ENCODE measurements around the gene STEAP4.
"Not testable (repeated sequence)": the region's sequence is repeated elsewhere in the genome, so short reads cannot be mapped to it uniquely, and the experiment has no call there.

Gene STEAP4

DNA sequence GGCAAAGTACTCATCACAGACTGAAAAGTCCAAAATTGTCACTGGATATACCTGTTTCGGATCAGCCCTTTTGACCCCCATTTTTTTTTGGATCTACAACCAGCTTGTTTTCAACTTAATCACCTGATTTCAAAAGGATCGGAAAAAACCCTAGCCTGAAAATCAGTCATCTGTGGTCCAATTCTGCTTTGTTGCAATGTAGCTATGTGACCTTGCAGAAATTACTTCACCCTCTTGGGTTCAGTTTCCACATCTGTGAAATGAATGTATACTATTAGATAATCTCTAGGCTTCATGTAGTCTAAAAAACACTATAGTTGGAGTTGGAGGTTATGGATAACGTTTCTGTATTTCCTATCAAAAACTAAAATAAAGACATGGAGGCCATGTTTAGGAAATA, 37.1 kb downstream of the STEAP4 start:
- FAIRE-seq (no peak), DNase-seq (ENCODE audit: insufficient read length, low spot score) (no peak)

DNA sequence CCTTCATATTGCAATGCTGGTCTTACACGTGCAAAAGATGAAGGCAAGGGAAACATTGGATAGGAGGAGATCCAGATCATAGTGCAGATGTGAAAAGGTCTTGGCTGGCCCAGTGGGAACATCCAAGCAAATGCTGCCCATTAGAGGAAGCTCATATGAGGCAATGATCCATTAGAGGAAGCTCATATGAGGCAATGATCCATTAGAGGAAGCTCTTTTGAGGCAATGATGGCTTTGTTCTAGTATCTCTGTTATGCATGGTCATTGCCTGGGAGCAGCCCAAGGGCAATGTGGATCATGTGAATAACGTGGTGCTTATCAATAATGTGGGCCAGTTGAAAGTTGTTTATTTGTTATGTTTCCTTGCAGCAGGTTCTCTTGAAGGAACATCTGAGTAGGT, 37.8 kb downstream of the STEAP4 start:
- DNase-seq (ENCODE audit: insufficient read length, low spot score) (no peak), FAIRE-seq (no peak)
- no peak for TF ChIP-seq POLR2A (IDR thresholded peaks at IDR 0.05; ENCODE audit: low read depth, low read length)

More for the DNA sequence above, 37.1 kb downstream of the STEAP4 start:
- TF ChIP-seq POLR2A (IDR thresholded peaks at IDR 0.05; ENCODE audit: low read depth, low read length) = no peak

DNA sequence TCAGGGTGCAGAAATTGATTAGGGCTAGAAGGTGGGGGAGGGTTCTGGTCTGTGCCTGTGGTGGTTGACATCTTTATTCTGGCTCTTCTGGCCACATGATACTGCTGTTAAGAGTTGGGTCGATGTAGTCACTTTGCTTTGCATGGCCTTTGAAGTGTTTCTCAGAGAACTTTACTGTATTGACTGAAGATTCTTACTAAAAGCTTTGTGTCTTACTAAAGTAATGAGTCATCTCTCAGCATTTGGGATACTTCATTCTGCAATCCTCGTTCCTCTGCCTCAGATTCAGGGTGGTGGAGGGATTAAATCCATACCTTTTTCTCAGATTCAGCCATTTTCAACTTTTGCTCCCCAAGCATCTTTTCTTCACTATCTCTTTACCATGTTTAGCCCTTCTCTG, 38.6 kb downstream of the STEAP4 start:
- no peak for TF ChIP-seq POLR2A (IDR thresholded peaks at IDR 0.05; ENCODE audit: low read depth, low read length)
- DNase-seq (ENCODE audit: insufficient read length, low spot score) (no peak), FAIRE-seq (no peak)

- FAIRE-seq (no peak), DNase-seq (ENCODE audit: insufficient read length, low spot score) (no peak)
- no peak for TF ChIP-seq POLR2A (IDR thresholded peaks at IDR 0.05; ENCODE audit: low read depth, low read length)
Observed at GRCh38 chr7:88267421-88267820, 39.3 kb downstream of the STEAP4 start.

DNA sequence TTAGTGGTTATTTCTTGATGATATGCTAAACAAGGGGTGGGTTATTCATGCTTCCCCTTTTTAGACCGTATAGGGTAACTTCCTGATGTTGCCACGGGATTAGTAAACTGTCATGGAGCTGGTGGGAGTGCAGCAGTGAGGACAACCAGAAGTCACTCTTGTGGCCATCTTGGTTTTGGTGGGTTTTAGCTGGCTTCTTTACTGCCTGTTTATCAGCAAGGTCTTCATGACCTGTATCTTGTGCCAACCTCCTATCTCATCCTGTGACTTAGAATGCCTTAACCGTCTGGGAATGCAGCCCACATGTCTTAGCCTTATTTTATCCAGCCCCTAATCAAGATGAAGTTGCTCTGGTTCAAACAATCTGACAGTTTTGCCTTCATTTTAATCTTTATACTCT, 41.7 kb downstream of the STEAP4 start:
- not testable (repeated sequence) for DNase-seq (ENCODE audit: insufficient read length, low spot score); FAIRE-seq

DNA sequence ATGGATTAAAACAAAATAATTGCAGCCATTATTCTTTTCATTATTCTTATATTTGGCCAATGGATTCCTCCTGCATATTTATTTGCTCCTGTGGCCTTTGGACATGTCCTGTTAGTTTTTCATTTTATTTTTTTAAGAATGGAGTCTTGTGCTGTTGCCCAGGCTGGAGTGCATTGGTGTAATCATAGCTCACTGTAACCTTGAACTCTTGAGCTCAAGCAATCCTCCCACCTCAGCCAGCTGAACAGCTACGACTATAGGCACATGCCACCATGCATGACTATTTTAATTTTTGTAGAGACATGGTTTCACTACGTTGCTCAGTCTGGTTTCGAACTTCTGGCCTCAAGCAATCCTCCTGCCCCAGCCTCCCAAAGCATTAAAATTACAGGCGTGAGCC, 44.1 kb downstream of the STEAP4 start:
- TF ChIP-seq POLR2A (IDR thresholded peaks at IDR 0.05; ENCODE audit: low read depth, low read length) = no peak
- DNase-seq (ENCODE audit: insufficient read length, low spot score) (no peak), FAIRE-seq (no peak)

DNA sequence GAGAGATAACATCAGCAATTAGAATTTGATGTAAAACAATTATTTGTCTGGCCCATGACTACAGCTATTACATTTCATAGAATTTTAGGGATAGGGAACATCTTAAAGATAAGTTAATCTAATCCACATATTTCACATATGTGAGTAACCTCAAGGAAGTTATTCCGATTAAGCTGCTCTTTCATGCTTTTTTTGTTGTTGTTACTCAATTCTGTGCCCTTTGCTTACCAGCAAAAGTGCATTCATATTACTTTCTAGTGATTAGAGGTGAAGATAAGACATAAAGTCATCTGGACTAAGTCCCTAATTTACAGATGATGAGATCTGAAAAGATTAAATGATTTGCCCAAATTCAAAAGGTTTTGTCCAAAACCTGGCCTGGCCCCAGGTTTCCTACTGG, 46.0 kb downstream of the STEAP4 start:
- FAIRE-seq (no peak), DNase-seq (ENCODE audit: insufficient read length, low spot score) (no peak)
- TF ChIP-seq POLR2A (IDR thresholded peaks at IDR 0.05; ENCODE audit: low read depth, low read length) = no peak

DNA sequence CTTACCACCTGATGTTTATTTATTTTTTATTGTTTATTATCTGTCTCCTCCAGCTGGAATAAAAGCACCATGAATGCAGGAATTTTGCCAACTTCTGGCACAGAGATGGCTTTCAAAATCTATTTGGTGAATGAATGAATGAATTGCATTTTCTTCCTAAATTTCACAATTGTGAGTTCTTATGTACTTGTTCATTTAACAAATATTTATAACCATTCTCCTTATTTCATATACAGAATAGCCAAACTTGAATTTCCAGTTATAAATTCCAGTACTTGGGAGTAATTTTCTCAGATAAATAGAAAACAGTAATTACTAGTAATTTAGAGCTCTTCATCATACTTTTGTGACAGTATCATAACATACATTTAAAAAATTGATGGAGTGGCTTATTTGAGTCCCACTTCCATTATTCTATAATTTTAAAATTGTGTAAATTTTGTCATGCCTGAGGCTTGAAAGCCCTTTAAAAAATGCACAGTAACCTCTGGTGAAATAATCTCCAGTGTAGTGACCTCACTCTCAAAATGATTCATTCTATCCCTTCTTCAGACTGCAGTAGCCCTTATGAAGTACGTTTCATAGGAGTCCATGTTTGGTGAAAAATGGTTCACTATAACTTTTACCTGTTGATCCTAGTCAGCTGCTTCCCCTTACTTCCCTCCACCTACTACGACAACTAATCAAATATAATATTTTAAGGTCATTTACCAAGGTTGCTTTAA, 46.9 kb downstream of the STEAP4 start:
- no peak for TF ChIP-seq POLR2A (IDR thresholded peaks at IDR 0.05; ENCODE audit: low read depth, low read length)
- DNase-seq (ENCODE audit: insufficient read length, low spot score) (no peak), FAIRE-seq (no peak)

DNA sequence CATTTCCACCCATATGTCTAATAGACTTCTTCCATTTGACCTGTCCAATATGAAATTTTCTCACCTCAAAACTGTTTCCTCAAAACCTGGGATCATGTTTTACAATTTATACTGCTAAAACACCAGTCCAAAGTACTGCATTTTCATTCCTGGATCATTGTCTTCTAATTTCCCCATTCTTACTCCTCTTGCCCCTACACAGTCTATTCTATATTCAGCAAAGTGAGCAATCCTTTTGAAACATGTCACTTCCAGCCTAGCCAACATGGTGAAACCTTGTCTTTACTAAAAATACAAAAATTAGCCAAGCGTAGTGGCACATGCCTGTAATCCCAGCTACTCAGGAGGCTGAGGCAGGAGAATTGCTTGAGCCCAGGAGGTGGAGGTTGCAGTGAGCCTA, 48.4 kb downstream of the STEAP4 start:
- FAIRE-seq; DNase-seq (ENCODE audit: insufficient read length, low spot score): not testable (repeated sequence)

GRCh38 chr7:88256906-88257305, 49.8 kb downstream of the STEAP4 start:
- no peak for FAIRE-seq
- no peak for DNase-seq (ENCODE audit: insufficient read length, low spot score)
- TF ChIP-seq POLR2A (IDR thresholded peaks at IDR 0.05; ENCODE audit: low read depth, low read length) = no peak

GRCh38 chr7:88254721-88255424, 51.8 kb downstream of the STEAP4 start:
- TF ChIP-seq POLR2A (IDR thresholded peaks at IDR 0.05; ENCODE audit: low read depth, low read length) = no peak
- peak; percentile 96 for FAIRE-seq
- peak; percentile 69 for DNase-seq (ENCODE audit: insufficient read length, low spot score)

DNA sequence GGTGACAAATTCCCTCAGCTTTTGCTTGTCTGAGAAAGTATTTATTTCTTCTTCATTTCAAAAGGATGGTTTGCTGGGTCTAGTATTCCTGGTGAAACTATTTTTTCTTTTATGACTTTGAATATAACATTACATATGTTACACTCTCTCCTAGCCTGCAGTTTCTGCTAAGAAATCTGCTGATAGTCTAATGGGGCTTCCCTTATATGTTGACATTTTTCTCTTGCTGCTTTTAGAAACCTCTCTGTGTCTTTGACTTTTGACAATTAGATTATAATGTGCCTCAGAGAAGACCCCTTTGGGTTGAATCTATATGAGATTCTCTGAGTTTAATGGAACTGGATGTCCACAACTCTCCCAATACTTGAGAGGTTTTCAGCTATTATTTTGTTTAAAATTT, 53.1 kb downstream of the STEAP4 start:
- TF ChIP-seq POLR2A (IDR thresholded peaks at IDR 0.05; ENCODE audit: low read depth, low read length) = no peak
- no peak for DNase-seq (ENCODE audit: insufficient read length, low spot score)
- no peak for FAIRE-seq

GRCh38 chr7:88244258-88244657, 62.4 kb downstream of the STEAP4 start:
- no peak for FAIRE-seq
- no peak for DNase-seq (ENCODE audit: insufficient read length, low spot score)
- TF ChIP-seq POLR2A (IDR thresholded peaks at IDR 0.05; ENCODE audit: low read depth, low read length) = no peak

DNA sequence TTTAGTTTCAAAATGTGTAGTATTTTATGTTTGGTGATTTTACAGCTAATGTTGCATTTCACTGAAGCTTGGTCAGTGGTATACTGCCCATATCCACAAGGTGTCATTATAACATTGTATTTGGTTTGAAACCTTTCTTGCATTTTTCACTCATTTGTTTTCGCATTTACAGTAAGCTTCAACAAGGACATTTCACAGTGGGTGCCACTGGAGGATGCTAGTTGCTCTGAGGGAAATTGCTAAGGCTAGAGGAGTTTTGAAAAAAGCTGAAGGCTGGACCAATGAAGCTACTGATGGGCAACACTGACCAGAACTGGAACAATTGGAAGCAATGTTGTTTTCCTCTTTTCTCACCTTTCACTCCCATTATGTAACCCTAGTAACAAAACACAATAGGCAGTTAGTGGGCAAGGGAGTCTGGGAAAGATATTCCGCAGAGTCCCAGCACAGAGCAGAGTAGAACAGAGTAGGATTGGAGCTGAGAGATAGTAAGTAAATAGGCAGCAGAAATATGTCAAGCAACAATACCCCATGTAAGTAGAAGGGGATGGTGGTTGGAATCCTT, 63.3 kb downstream of the STEAP4 start:
- TF ChIP-seq POLR2A (IDR thresholded peaks at IDR 0.05; ENCODE audit: low read depth, low read length) = no peak
- DNase-seq (ENCODE audit: insufficient read length, low spot score) (no peak), FAIRE-seq (peak; percentile 93)

GRCh38 chr7:88239852-88240251, 66.8 kb downstream of the STEAP4 start:
- FAIRE-seq (no peak), DNase-seq (ENCODE audit: insufficient read length, low spot score) (no peak)
- no peak for TF ChIP-seq POLR2A (IDR thresholded peaks at IDR 0.05; ENCODE audit: low read depth, low read length)
